Endothelial cell of umbilical vein (primary cell): ENCODE results near the gene TSN. TPM values are rescaled to one million over a fixed set of nuclear protein-coding genes. Genes with fewer than 3 reads are reported as not detected.

ENCODE experiments used
- BruUV-seq: library from RNA; stranded (reverse); fragments of 400-500 nt; replicated peaks from 2 replicates; lab custom pipeline; 2021; lab: Mats Ljungman, UMichigan
- CTCF ChIA-PET: fragments of 300-600, 350-600 bp; sonication (Branson Sonifier 250); formaldehyde crosslinking; loops from one replicate; lab custom pipeline; 2021; ENCODE audit warnings: antibody characterized with exemption, inconsistent platforms; lab: Charles Lee
- POLR2A ChIA-PET: fragments of 300-600, 350-600 bp; sonication (Branson Sonifier 250); formaldehyde crosslinking; loops from one replicate; lab custom pipeline; 2021; ENCODE audit warnings: antibody characterized with exemption, inconsistent platforms; lab: Charles Lee
- DNase-seq: peaks from one replicate; pipeline ENCODE4 v3.0.0-alpha.2; 2011; ENCODE audit warnings: low read depth, low spot score
- FAIRE-seq: peaks from 2 replicates; lab custom pipeline; 2011; peaks lifted over from hg19 to GRCh38; lab: Jason Lieb, UNC
- H2AFZ ChIP-seq: 2 replicates; pipeline ENCODE4 v1.6.0; 2012; ENCODE audit warnings: low read depth, low read length, control low read depth, inconsistent platforms
- H3K27ac ChIP-seq: 2 replicates; pipeline ENCODE4 v1.5.1; 2011; ENCODE audit warnings: low read depth, mild to moderate bottlenecking, control low read depth, low read length, moderate library complexity; ENCODE audit not compliant: insufficient read depth
- H3K27me3 ChIP-seq, 2 experiments: 2 replicates each; pipeline versions ENCODE4 v1.6.0 to v1.6.1; 2011; ENCODE audit warnings: low read length in 2 of 2, mixed read lengths in 1 of 2; ENCODE audit not compliant: control insufficient read depth in 2 of 2, insufficient read depth in 2 of 2
- H3K36me3 ChIP-seq, 2 experiments: 2 replicates in 1 of 2; 3 replicates in 1 of 2; pipeline ENCODE4 v1.5.1; 2011; ENCODE audit warnings: low read length in 2 of 2, mild to moderate bottlenecking in 1 of 2, moderate library complexity in 1 of 2; ENCODE audit not compliant: control insufficient read depth in 2 of 2, insufficient read depth in 2 of 2; ENCODE audit errors: extremely low read depth in 1 of 2
- H3K4me1 ChIP-seq: 3 replicates; pipeline ENCODE4 v1.5.1; 2011; ENCODE audit warnings: mild to moderate bottlenecking, low read length; ENCODE audit not compliant: control insufficient read depth, insufficient read depth; ENCODE audit errors: extremely low read depth
- H3K4me2 ChIP-seq: 2 replicates; pipeline ENCODE4 v1.6.1; 2011; ENCODE audit warnings: low read length, control low read depth, mixed read lengths; ENCODE audit not compliant: insufficient read depth
- H3K4me3 ChIP-seq, 3 experiments: fragments of 200-600 bp in 1 of 3; sonication (generic), shearing (Covaris generic) in 1 of 3; replicated peaks in 1 of 3; 2 replicates each; pipeline ENCODE4 v1.5.1; 2011 to 2016; ENCODE audit warnings: control low read depth in 3 of 3, low read length in 3 of 3, mild to moderate bottlenecking in 2 of 3, inconsistent platforms in 1 of 3, low read depth in 1 of 3, moderate library complexity in 1 of 3; ENCODE audit not compliant: insufficient read depth in 1 of 3
- H3K79me2 ChIP-seq: 2 replicates; pipeline ENCODE4 v1.6.0; 2012; ENCODE audit warnings: low read length, inconsistent platforms; ENCODE audit not compliant: control insufficient read depth, insufficient read depth
- H3K9ac ChIP-seq: replicated peaks from 2 replicates; pipeline ENCODE3; 2011; ENCODE audit warnings: low read length, control low read depth; ENCODE audit not compliant: insufficient read depth; ENCODE audit errors: extremely low read depth
- H3K9me1 ChIP-seq: replicated peaks from 3 replicates; pipeline ENCODE4 v1.6.0; 2011; ENCODE audit warnings: mild to moderate bottlenecking, low read length; ENCODE audit not compliant: control insufficient read depth, insufficient read depth; ENCODE audit errors: extremely low read depth
- H3K9me3 ChIP-seq: replicated peaks from 2 replicates; pipeline ENCODE4 v1.5.1; 2012; ENCODE audit warnings: low read length, inconsistent platforms; ENCODE audit not compliant: control insufficient read depth, insufficient read depth
- H4K20me1 ChIP-seq: replicated peaks from 2 replicates; pipeline ENCODE3; 2011; ENCODE audit warnings: mild to moderate bottlenecking, low read length; ENCODE audit not compliant: control insufficient read depth, insufficient read depth; ENCODE audit errors: extremely low read depth
- CTCF ChIP-seq, 2 donors: IDR thresholded peaks; 1 replicate in 1 of 2; 2 replicates in 1 of 2; pipeline ENCODE4 v1.5.1; 2011; ENCODE audit warnings: low read length in 2 of 2, mild to moderate bottlenecking in 2 of 2, moderate library complexity in 2 of 2, control low read depth in 1 of 2, inconsistent platforms in 1 of 2, low read depth in 1 of 2; ENCODE audit not compliant: insufficient read depth in 1 of 2; ENCODE audit errors: extremely low read depth in 1 of 2
- EZH2 ChIP-seq: IDR thresholded peaks from 2 replicates; pipeline ENCODE4 v1.6.1; 2012; ENCODE audit warnings: borderline replicate concordance, low read depth, mild to moderate bottlenecking, moderate library complexity, low read length, inconsistent platforms; ENCODE audit not compliant: severe bottlenecking
- FOS ChIP-seq: IDR thresholded peaks from 2 replicates; pipeline ENCODE4 v1.6.1; 2011; ENCODE audit warnings: mild to moderate bottlenecking, low read length, moderate library complexity, borderline replicate concordance; ENCODE audit not compliant: insufficient read depth
- GATA2 ChIP-seq: IDR thresholded peaks from 2 replicates; pipeline ENCODE4 v1.7.0; 2011; ENCODE audit warnings: low read depth, mild to moderate bottlenecking, moderate library complexity, mixed read lengths, low read length; ENCODE audit not compliant: insufficient read length, insufficient read depth
- JUN ChIP-seq: IDR thresholded peaks from 2 replicates; pipeline ENCODE4 v1.6.1; 2011; ENCODE audit warnings: borderline replicate concordance, low read depth; ENCODE audit not compliant: insufficient read length, insufficient read depth
- MYC ChIP-seq: IDR thresholded peaks from one replicate; pipeline ENCODE4 v1.6.1; 2011; ENCODE audit warnings: mild to moderate bottlenecking, low read depth, low read length
- POLR2A ChIP-seq: IDR thresholded peaks from 2 replicates; pipeline ENCODE4 v1.6.1; 2012; ENCODE audit warnings: low read depth, mild to moderate bottlenecking, control low read depth, low read length
- POLR2AphosphoS5 ChIP-seq: IDR thresholded peaks from 2 replicates; pipeline ENCODE4 v1.6.1; 2012; ENCODE audit warnings: low read depth, mild to moderate bottlenecking, control low read depth, low read length, moderate library complexity; ENCODE audit not compliant: insufficient read depth
- dilution Hi-C: fragments of 300-500 bp; cut with MboI; formaldehyde crosslinking; loops from one replicate; pipeline ENCODE4 v1.15.0; 2019; ENCODE audit warnings: low sequenced_read_pairs; ENCODE audit not compliant: extremely low pct_ligation_motif_present
- intact Hi-C: fragments of 100-400 bp; cut with micrococcal nuclease; formaldehyde crosslinking; loops from one replicate; pipeline ENCODE4 v1.10.0; 2022
- polyA plus RNA-seq, 4 experiments: library from polyadenylated mRNA; depleted of rRNA in 3 of 4; stranded (reverse) in 3 of 4; unstranded in 1 of 4; fragments of >200 nt; gene quantifications; 2 replicates each; pipeline versions ENCODE4 v1.2.1 to v1.2.3, GENCODE V29; 2011 to 2012; ENCODE audit warnings: missing spikeins in 1 of 4
- total RNA-seq: library from RNA; stranded (reverse); gene quantifications from 2 replicates; pipeline ENCODE4 v1.2.3, GENCODE V29; 2021
- TF ChIP-seq, protein P1 (sequence below): IDR thresholded peaks from 2 replicates; pipeline ENCODE4 v1.6.1; 2011; ENCODE audit not compliant: insufficient read depth, insufficient read length

TSN gene
- total and polyA plus RNA-seq, 2 donors (not counting 3 experiments of a cell fraction or from before 2014, with no cell fraction given) = 33.2 to 76.1 TPM

DNA sequence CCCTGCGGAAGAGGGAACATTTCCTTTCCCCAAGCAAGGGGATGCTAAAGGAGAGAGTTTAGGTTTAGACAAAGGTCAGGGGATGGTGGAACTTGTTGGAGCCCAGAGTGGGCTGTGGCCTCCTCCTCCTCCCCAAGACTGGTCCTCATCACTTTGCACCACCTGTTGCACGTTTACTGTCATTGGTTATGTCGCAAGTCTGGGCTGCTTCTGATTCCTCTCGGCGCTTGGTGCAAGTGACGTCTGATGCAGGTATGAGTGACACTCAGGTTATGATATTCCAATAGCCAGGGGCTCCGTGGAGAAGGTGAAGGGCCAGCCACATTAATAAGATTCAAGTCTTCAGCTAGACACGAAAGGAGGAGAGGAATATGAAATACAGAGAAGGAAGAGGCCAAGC, 59.8 kb downstream of the TSN start:
- DNase-seq (no peak), FAIRE-seq (no peak)
- Histone ChIP-seq H3K27me3 (no peaks in the 10 kb centered on the region), H3K4me2 (no peak overlapping the region), H3K4me1 (no peaks in the 10 kb centered on the region), H3K9me3 (no peaks in the 10 kb centered on the region), H2AFZ (no peak overlapping the region), H3K79me2 (no peaks in the 10 kb centered on the region), H3K9me1 (no peaks in the 10 kb centered on the region), H3K4me3 (no peak overlapping the region), H4K20me1 (no peaks in the 10 kb centered on the region), H3K36me3 (no peaks in the 10 kb centered on the region), H3K27ac (no peak overlapping the region), H3K9ac (no peak overlapping the region)
- TF ChIP-seq MYC = no peak
- no peak for TF ChIP-seq GATA2
- TF ChIP-seq JUN = no peak
- no peak for TF ChIP-seq POLR2A
- TF ChIP-seq POLR2AphosphoS5 = no peak
- TF ChIP-seq, protein P1, sequence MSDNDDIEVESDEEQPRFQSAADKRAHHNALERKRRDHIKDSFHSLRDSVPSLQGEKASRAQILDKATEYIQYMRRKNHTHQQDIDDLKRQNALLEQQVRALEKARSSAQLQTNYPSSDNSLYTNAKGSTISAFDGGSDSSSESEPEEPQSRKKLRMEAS = no peak
- no peak for TF ChIP-seq EZH2
- no peak for TF ChIP-seq CTCF (IDR thresholded peaks at IDR 0.05; ENCODE audit: extremely low read depth in 1 of 2, insufficient read depth in 1 of 2, low read depth in 1 of 2, low read length in 2 of 2)
- no peak for TF ChIP-seq FOS
- ChIA-PET POLR2A (no interaction called here), CTCF (no interaction called here)
- no TSS peak for BruUV-seq
- intact Hi-C loops = no loop called here
- dilution Hi-C loops = no loop called here
